ENCODE results near the gene SLAMF1. TPM values are rescaled to one million over a fixed set of nuclear protein-coding genes. Genes with fewer than 3 reads are reported as not detected.

SLAMF1 gene
- total and polyA plus RNA-seq, 12 donors = 0.07 to 1.6 (median 0.26) TPM; not detected in 2

DNA sequence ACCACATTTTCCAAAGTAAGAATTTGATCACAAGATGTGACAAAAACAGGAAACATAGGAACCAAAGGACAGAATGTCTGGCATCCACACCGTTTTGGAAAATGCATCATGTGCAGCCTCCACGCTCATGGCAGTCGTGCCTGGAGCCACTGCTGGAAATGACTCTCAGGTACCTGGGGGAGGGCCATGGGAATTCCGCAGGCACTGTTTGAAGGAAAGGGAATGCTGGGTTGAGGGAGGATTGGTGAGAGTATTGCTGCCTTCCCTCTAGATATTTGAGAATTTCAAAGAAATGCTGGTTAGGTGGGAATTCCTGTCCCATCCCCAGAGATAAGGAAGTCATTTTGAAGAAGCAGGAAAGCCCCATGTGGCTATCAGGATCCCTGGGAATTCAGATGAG lies 10.8 kb downstream of the SLAMF1 start:
- H3K4me1 ChIP-seq (replicated peaks in 1 of 2) = no peaks in the 10 kb centered on the region
- WGBS, 4 donors = 72 to 85% (median 78%) methylated on average over 4 of the region's 4 CpGs
- no peaks in the 10 kb centered on the region for H3K9me3 ChIP-seq (replicated peaks in 1 of 3)
- H3K27ac ChIP-seq = no peak overlapping the region
- DNase-seq = no peak
- H3K36me3 ChIP-seq (replicated peaks in 1 of 2) = no peaks in the 10 kb centered on the region
- no peak overlapping the region for H3K4me3 ChIP-seq
- TF ChIP-seq, protein P1, sequence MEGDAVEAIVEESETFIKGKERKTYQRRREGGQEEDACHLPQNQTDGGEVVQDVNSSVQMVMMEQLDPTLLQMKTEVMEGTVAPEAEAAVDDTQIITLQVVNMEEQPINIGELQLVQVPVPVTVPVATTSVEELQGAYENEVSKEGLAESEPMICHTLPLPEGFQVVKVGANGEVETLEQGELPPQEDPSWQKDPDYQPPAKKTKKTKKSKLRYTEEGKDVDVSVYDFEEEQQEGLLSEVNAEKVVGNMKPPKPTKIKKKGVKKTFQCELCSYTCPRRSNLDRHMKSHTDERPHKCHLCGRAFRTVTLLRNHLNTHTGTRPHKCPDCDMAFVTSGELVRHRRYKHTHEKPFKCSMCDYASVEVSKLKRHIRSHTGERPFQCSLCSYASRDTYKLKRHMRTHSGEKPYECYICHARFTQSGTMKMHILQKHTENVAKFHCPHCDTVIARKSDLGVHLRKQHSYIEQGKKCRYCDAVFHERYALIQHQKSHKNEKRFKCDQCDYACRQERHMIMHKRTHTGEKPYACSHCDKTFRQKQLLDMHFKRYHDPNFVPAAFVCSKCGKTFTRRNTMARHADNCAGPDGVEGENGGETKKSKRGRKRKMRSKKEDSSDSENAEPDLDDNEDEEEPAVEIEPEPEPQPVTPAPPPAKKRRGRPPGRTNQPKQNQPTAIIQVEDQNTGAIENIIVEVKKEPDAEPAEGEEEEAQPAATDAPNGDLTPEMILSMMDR (IDR thresholded peaks at IDR 0.05) = no peak
- TF ChIP-seq POLR2A (IDR thresholded peaks at IDR 0.05) = no peak
- no peaks in the 10 kb centered on the region for H3K27me3 ChIP-seq
- intact Hi-C loops (cut with DNase I) = no loop called here

DNA sequence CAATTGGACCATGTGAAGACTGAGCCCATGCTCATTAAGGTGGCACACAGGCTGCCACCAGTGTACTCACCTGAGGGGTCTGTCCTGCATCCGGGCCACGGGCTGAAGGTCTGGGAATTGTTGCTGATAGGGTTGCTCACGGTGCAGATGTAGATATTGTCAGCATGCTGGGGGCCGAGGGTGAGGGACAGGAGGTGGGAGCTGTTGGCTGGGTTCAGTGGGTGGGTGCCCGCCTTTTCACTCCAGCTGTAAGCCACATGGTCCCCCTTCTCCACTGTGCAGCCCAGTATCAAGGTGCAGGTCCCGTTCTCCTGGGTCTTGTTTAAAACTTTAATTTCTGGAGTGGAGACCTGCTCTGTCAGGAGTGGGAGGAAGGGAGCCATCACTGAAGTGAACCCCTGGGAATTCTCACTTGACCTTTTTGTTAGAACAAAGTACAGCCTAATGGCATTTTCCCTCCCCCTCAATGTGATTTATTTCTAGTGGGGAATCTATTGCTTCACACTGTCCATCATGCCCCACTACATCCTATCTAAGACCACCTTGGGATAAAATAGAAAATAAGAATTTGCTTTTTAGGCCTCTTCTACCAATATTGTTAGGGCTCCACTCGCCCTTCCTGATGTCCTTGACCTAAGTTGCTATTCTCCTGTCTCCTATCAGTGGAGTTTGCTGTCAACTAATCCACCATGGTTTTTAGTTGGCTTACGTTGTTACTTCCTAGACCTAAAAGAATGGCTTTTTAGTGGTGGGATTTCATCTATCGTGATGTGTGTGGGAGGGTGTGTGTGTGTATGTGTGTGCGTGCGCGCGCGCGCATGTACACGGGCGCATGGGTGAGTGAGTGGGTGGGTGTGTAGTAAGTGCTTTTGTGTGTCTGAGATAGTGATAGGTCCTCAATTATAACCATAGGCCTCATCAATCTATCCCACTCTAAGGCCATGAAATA lies 12.0 kb downstream of the SLAMF1 start:
- H3K27me3 ChIP-seq = no peaks in the 10 kb centered on the region
- H3K27ac ChIP-seq = no peak overlapping the region
- 89 to 95% (median 93%) methylated on average over 17 of the region's 17 CpGs for WGBS, 4 donors
- intact Hi-C loops (cut with DNase I) = no loop called here
- H3K4me1 ChIP-seq (replicated peaks in 1 of 2) = peaks cover 0 to 4% of the 10 kb centered on the region in 2 donors
- DNase-seq = no peak
- no peaks in the 10 kb centered on the region for H3K36me3 ChIP-seq (replicated peaks in 1 of 2)
- no peak overlapping the region for H3K4me3 ChIP-seq
- no peaks in the 10 kb centered on the region for H3K9me3 ChIP-seq (replicated peaks in 1 of 3)
- TF ChIP-seq, protein P1 (IDR thresholded peaks at IDR 0.05) = no peak
- TF ChIP-seq POLR2A (IDR thresholded peaks at IDR 0.05) = no peak

DNA sequence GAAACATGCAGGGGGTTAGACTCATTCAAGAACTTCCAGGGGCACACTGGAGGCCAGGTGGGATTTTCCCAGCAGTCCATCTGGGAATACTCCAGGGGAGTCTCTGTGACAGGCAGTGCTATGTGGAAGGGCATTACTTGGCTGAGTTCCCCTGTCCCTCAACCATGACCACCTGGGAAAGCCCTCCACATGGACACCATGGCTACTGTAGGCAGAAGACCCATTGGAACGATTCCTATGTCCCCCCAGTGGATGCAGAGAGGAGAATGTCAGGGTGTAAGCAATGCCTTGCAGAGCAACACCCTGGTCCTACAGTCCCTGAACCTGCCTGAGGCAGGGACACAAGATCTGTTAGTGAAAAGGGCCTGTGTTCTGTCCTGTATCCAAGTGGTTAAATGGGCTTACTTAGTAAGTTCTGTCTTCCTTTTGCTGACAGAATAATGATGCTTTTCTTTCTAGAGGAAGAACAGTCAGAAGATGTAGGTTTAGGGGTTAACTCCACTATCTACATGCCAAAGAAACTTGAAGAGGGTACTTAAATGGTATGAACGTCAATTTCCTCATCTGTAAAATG lies 13.4 kb downstream of the SLAMF1 start:
- Histone ChIP-seq H3K4me1 (replicated peaks in 1 of 2) (peaks cover 0 to 4% of the 10 kb centered on the region in 2 donors), H3K27me3 (no peaks in the 10 kb centered on the region), H3K4me3 (no peak overlapping the region), H3K36me3 (replicated peaks in 1 of 2) (no peaks in the 10 kb centered on the region), H3K27ac (no peak overlapping the region), H3K9me3 (replicated peaks in 1 of 3) (no peaks in the 10 kb centered on the region)
- intact Hi-C loops (cut with DNase I) = no loop called here
- TF ChIP-seq, protein P1 (IDR thresholded peaks at IDR 0.05) = no peak
- no peak for TF ChIP-seq POLR2A (IDR thresholded peaks at IDR 0.05)
- DNase-seq = no peak
- WGBS, 4 donors = 45 to 62% (median 55%) methylated on average over 2 of the region's 2 CpGs

DNA sequence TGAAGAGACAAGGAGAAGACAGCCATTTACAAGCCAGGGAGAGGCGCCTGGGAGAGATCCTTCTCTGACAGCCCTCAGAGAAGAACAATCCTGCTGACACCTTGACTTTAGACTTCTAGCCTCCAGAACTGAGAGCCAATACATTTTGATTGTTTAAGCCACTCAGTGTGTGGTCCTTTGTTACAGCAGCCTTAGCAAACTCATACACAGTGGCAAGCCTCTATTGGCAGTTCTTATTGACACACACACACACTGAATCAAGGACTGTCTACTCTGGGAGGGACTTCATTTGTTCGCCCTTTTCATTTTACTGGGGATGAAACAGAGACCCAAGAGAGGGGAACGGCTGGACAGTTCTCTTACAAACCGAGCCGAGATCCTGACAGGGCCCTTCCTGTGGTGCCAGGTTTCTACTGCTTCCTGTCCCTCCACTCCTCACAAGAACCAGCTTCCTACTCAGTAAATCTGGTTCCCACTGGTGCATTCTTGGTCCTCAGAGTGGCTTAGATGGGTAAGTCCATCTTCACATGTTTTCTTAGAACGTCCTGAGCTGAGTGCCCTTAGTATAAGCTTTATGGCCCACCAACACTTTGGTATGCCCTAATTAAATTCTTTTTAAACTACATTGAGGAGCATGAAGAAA lies 14.7 kb downstream of the SLAMF1 start:
- Histone ChIP-seq H3K27ac (no peak overlapping the region), H3K36me3 (replicated peaks in 1 of 2) (no peaks in the 10 kb centered on the region), H3K27me3 (no peaks in the 10 kb centered on the region), H3K9me3 (replicated peaks in 1 of 3) (no peaks in the 10 kb centered on the region), H3K4me1 (replicated peaks in 1 of 2) (peaks cover 0 to 4% of the 10 kb centered on the region in 2 donors), H3K4me3 (no peak overlapping the region)
- WGBS, 4 donors = 77 to 87% (median 82%) methylated on average over 6 of the region's 6 CpGs
- DNase-seq = no peak
- intact Hi-C loops (cut with DNase I) = no loop called here
- TF ChIP-seq, protein P1 (IDR thresholded peaks at IDR 0.05) = no peak
- no peak for TF ChIP-seq POLR2A (IDR thresholded peaks at IDR 0.05)

Measured in adrenal gland (tissue), 12 donors.